Hippocampal formation (tissue), 2 donors: ENCODE results near the gene ARHGEF28.

ENCODE experiments used
- DNase-seq, 2 donors: peaks; one replicate each; lab custom pipeline; 2025; lab: John Stamatoyannopoulos, UW

The ARHGEF28 gene

DNA sequence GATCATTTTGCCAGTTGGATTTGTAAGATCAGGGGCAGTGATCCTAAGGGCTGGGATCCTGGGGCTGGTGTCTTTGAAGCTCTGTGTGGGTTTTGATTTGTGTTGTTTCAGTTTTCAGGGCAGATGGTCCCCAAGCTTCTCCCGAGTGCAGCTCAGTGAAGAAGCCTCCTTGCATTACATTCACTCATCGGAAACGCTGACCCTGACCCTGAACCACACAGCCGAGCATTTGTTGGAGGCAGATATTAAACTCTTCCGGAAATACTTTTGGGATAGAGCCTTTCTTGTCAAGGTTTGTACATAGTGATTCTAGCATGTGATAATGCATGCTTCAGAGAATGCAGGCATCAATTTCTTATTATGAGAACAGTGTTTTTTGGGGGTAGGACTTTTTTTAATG is 150.4 kb downstream of the ARHGEF28 start:
- no peak for DNase-seq

DNA sequence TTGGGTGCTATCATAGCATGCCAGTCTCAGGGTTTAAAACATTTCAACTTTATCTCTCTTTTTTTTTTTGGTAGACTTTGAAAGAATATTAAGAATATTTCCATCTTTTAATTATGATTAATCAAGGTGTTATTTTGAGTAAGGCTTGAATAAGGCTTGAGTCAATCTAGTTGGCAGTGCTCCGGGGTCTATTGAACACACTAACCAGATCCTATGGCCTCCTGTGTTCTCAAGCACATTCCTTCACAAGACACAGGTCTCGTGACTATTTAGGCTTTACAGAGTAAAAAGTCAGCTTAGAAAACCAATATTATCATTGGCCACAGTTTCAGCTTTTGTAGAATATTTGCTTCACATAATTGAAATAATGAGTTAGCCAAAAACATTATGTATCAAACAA is 151.2 kb downstream of the ARHGEF28 start:
- no peak for DNase-seq

DNA sequence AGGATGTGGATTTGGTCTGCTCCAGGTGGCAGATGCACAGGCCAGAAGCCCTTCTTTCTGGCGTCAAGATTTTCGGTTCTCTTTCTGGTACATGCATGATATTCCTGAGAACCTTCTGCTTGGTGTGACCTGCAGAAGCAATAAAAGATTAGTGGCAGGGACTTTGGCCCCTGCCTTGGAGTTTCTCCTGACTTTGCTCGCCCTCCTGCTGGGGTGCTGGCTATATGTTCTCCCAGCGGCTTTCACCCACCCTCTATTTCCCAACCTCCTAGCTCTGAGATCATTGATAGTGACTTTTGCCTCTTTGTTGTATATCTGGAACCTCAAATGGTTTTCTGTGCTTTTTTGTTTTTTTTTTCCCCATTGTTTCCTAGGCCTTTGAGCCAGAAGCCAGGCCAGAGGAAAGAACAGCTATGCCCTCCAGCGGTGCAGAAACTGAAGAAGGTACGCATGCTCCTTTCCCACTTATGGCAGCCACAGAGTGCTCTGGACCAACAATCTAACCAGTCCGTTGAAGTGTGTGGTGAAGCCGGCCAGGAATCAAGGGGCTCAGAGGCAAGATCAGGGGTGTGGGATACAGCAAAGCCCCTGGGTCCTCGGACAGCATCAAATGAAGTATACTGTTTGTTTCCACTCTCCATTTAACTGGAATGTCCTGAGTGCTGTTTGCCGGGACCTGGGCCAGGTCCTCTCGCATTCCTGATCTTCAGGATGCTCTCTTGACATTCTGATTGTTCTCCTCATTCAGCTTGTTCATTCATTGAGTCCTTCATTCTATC is 154.5 kb downstream of the ARHGEF28 start:
- DNase-seq, result no peak

DNA sequence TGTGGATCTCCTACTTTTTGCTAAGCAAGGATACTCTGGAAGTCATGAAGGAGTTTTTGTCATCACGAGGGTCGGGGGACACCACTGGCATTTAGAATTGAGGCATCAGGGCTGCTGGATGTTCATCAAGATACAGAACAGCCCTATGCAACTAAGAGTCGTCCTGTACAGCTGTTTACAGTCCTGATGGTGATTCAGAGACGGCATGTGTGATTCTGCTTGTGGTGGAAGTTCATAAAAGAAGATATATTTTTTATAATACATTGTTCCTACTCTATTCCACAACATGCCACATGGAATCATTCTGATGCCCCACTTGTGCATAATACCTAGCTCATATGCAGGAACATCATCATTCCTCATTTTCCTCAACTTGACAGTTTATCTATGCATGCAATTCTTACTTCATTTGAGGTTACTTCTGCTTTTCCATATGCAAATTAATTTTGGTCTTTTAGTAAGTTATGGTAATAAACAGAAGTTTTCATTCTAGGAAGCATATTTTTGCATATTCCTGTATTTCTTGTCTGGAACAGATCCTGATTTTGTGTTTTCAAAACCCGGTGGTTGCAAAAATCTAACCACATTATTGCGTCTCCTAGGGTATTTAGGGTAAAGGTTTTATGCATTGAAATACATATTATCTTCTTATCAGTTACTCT is 155.2 kb downstream of the ARHGEF28 start:
- DNase-seq, result no peak

DNA sequence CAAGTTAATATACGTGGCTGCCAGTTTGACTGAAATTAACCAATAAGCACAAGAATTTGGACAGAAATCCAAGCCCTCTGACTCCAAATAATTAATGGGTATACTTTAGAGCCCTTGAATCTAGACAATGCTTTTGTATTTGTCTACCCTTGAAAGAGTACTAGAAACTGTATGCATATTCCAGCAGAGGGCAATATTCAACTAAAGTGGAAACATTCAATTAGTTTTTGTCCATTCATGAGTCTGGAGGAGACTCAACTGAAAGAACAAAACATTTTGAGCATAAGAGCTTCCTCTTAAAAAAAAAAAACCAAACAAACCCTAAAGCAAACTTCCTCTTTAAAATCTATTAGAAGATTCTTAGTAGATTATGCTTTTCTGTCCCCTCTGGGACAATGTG is 157.8 kb downstream of the ARHGEF28 start:
- no peak for DNase-seq

DNA sequence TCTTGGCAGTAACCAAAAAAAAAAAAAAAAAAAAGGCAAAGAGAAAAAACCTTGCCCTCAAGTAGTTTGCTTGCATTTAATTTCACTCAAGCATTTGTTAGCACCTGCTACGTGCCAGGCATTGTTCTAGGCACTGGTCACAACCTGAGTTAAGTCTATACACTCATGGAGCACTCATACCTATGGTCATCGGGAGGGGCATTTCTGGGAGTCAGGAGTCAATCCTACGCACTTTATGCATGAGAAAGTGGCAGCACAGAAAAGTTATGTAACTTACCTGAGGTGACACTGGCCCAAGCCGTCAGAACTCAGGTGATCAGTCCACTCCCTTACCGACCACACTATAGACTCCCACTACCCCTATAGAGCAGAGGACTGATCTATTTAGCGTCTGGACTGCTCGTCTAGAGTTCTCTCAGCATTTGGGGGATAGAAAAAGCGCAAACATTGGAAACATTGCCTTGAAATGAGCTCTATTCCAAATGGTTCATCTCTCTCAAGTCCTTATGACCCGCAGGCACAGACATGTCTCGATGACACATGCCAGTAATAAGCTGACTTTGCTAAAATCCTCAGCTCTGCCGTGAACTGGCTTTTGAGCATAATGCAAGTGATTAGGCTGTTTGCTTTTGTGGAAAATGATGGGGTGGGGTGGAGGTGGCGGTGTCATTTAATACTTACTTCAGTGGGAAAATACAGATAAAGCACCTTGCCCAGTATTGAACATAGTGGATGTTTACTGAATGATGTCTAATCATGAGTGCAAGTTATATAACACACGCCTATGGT is 160.2 kb downstream of the ARHGEF28 start:
- DNase-seq, result no peak

DNA sequence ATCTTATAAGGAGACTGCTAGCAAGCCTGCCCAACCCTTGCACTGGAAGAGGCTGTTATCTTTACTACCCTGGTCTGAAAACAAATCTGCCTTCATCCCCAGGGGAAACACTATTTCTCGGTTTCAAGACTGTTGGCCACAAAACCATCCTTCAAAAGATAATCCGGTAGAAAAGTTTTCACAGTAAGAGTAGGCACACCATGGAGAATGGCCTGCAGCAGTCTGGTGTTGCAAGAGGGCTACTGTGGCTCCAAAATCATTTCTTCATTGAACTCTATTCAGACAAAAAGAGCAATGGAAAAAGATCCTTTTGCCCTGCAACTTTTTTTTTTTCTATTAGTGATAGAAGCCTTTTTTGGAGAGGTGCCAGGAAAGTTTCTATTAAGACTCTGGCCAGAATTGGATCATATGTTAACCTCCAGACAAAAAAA is 163.9 kb downstream of the ARHGEF28 start:
- no peak for DNase-seq

DNA sequence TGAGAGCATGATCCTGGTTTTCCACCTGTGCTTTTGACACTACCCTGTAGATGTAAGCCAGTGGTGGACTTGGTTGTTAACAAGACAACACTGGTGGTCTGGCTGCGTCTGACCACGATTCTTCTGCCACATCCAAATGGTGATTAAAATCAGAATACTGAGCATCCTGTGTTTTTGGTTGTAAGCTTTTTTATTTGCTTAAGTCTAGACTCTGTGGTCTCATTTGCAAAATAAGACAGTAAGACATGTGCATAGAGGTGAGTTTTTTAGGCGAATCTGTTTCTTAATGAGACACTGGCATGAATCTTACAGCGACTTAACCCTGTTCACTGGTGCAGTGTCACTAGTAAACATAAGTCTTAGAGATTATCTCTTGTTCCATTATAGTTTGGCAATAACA is 165.4 kb downstream of the ARHGEF28 start:
- no peak for DNase-seq

DNA sequence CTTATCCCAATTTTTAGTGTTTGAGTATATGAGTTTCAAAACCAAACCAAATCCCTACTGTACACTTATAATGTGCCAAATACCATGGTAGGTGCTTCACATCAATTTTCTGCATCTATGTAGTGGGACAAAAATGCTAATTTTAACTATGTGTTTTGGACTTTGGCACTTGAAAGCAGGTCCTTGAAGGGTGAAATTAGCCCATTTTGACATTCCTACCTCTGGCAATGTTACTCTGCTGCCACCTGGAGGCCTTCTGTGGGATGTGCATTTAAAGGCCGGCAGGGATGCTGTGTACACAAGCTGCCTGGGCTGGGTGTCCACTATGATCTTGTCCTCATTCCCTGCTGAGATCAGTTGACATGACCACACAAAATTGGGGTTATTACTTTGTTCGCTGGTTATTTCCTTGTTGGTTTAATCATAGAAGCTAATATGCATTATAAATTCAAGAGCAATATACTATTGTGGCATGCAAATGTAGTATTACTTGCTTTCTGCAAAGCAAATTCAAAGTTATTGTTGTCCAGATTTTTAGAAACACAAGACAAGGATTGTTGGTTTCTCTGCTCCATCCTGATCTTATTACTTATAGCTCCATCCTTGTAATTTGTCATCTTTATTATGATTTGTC is 166.8 kb downstream of the ARHGEF28 start:
- peak; percentile 52 to 56 for DNase-seq

DNA sequence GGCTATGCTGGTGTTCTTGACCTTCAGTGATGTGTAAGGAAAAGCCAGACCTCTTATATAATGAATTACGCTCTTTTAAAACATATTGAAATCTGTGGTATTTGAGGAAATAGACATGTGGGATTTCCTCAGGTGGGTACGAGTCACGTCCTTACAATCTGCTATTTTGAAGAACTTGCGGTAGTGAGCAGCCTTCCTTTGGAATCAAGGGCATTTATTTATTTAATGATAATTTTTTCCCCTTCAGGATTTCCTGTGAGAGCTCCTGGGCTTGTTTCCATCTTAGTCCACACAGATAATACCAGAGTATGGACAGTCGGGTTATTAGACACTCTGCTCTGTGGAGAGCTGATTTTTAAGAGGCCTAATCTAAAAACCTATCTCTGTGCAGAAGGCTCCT is 167.9 kb downstream of the ARHGEF28 start:
- no peak for DNase-seq

DNA sequence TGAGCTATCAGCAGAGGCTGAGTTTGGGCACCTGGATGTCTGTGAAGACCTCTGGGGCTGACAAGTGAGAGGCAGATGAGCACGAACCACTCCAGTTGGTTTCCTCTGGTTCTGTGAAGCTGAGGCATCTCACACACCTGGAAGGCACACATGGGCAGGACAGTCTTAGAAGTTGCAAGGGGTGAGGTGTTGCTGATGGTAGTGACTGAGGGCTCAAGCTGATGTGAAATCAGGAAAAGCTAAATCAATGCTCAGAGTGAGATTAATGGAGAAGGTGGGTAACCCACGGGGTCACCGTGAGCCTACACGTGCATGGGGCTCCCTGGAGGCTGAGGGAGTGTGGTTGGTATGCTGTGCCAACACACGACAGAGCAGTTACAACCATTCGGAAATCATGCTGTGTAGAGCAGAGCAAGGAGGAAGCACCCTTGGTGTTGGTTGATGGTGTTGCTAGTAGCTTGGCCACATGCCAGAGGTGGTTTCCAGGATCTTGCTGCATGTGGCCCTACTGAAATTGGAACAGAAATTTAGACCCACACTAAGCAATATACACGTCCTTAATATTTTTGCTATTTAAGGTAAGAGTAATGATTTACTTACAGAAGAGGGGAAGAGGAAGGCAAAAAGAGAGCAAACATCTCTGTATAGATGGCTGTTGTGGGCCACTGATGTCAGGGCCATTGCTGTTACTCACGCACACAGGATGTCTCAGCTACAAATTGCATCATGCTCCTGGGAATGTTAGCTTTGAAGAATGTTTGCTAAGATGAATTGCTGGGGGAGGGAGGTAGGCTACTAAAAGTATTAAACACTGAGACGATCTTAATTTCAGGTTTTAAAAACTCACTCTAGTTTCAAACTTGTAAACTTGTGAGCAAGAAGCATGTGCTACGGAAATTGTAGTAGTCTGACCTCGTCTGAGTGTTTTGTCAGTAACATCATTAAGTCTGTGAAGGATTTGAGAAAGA is 170.5 kb downstream of the ARHGEF28 start:
- no peak for DNase-seq

DNA sequence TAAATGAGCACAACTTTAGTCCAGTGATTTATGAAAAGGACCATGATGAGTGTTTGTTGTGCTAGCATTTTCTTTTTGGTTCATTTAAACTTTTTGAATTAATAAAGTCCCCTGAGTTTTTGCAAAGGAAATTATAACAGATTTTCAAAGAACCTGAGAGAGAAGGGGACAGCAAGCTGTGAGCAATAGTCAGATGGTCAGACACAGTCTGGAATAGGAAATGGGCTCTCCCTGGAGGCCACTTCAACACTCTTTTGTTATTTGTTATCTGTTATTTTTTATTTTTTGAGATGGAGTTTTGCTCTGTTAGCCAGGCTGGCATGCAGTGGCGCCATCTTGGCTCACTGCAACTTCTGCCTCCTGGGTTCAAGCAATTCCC is 171.1 kb downstream of the ARHGEF28 start:
- DNase-seq, result no peak

DNA sequence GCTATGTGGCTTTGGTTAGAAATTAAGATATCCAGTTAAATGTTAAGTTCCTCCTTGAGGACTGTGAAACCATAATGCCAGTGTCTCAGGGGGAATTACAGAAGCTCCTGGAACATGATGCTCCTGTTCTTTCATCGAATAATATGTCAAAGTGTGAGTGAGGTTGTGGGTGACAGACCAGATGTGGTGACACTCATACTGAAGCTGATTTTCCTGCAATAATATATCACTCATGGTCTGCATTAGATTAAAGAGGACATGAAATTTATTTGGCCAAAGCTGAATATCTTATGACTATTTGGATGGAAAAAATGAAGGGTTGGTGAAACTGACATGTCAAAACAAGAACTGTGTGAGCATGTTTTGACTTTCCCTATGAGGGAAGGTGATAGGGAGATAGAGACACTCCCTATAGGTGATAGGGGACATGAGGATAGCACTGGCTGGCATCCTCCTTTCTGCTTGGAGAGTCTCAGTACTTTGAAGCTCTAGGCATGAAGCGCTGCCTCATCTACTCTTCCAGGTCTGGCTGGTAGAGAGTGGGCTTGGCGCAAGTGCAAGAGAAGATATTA is 173.5 kb downstream of the ARHGEF28 start:
- DNase-seq, result no peak

DNA sequence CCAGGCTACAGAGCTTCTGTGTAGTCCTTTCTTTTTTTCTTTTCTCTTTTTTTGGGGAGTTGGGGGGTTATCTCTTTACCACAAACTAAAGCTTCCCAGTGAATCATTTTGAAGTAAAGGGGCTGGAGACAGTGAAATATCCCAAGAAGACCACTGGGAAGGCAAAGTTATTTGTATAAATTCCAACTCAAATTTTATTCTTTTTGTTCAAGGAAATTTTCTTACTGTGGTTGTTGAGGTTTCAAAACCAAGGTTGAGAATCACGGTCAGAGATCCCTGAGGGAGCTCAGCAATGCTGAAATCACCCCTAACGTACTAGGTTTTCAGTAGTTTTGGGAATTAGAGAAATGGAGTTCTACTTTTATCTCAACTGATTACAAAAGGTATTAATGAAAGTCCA is 175.7 kb downstream of the ARHGEF28 start:
- DNase-seq, result no peak

DNA sequence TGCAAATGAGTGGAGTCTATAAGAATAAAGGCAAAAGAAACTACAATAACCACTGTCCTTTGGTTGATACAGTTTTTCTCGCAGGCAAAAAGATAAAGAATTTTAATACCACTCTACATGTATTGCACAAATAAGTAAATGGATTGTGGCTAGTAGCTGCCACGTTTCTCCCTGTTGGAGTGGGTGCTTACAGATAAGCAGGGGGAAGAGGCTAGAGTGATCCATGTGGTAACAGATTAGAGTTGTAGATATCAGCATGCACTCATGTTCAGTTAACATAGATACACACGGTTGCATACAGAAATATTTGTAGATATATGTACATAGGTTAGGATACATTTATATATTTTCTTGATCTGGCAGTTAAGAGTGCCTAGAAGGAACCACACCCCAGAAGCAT is 179.5 kb downstream of the ARHGEF28 start:
- DNase-seq, result no peak

DNA sequence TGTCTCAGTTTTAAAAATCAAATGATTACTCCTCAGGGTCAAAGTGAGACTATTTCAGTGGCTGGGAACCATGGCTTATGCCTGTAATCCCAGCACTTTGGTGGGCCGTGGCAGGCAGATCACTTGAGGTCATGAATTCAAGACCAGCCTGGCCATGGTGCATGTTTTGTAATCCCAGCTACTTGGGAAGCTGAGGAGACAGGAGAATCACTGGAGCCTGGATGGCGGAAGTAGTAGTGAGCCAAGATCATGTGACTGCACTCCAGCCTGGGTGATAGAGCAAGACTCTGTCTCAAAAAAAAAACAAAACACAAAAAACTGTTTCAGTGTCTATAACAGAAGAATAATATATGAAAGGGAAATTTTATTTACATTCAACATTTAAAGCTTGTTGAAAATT is 182.9 kb downstream of the ARHGEF28 start:
- no peak for DNase-seq

DNA sequence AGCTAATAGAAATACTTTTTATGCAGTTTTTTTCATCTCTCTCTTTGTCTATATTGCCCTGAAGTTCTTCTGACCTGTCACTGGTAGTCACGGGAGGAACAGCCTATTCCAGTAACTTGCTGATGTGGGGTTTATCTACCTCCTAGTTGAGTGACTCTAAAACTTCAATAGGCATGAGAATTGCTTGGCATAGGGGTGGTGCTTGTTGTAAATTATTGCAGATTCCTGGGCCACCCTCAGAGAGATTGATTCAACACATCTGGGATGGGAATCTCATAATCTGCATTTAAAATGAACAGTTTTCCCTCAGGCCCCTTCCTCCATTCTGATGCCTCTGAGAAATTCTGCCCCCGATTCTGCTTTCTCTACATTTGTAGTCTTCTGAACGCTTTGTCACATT is 184.4 kb downstream of the ARHGEF28 start:
- DNase-seq, result no peak

DNA sequence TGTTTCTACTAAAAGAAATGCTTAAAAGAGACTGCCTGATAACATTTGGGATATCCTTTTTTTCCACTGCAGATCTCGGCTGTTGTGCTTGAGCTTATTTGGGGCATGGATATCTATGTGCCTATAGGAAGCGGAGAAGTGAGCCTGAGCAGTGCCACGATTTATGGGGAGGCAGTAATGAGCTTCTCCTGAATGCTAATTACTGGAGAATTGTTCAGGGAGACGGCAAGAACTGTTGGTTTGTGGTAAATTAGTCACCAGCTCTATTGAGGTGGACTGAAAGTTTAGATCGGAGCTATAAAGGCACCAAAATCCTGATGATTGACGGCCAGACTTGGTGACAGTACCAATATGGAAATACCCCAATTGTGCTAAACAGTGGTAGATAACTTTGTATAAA is 186.5 kb downstream of the ARHGEF28 start:
- no peak for DNase-seq

DNA sequence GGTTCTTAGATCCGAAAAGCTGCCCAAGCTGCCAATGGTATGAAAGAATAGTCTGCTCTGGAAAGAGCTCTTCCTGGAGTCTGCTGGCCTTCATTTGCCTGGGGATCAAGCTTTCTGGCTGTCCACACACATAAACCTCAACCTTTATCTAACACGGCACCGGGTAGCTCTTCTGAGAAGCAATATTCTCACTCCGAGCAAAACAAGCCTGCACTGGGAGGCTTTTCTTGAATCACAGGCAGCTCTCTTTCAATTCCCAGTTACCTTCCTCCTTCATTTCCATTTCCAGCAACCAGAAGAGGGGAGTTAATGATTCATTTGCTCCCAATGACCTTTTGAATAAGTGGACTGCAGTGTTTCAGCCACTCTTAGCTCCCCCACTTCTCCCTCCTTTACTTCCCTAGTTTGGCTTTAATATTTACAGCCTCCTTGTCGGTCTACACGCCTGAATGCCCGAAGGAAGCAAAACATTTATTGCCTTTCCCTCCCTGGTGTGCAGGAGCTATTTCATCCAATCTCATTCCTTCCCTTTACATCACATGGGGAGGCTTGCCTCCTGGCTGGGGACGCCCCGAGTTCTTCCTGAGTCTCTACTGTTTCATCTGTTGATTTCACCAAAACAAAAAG is 187.1 kb downstream of the ARHGEF28 start:
- DNase-seq, result no peak

DNA sequence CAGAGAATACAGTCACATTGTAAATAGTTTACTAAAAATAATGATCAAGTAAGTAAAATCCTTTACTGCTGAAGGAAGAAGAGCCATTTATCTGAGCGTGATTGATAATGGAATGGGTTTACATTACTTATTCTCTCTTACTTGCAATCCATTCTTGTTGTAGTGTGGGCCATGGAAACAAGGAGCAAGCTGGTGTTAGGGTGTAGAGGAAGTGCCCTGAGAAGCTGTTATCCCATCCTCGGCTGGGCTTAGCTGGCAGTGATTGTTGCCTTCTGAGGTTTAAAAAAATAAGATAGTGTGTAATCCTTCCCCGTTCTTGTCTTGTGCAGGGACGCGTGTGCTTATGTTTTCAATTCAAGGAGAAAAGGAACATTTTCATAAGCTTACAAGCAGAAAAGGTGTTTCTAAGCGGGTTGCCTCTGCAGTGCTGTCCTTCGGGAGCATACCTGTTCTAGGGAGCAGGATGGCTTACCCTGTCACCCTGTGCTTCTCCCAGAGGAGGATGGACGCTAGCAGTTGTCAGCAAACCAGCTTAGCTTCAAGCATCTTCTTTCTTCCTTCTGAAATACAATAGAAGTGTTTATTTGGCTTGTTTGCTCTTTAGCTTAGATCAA is 188.3 kb downstream of the ARHGEF28 start:
- no peak for DNase-seq
